Activated T-helper 1 cell treated with anti-CD3 and anti-CD28 coated beads, Interleukin-2, amount 50 U/mL, for 16 hours (primary cell): ENCODE results near the gene IQCH.

ENCODE experiments used
- DNase-seq, 2 donors: peaks; one replicate each; pipeline ENCODE4 v3.0.0-alpha.2; 2020; ENCODE audit warnings: low read depth in 1 of 2, low spot score in 1 of 2

IQCH gene

DNA sequence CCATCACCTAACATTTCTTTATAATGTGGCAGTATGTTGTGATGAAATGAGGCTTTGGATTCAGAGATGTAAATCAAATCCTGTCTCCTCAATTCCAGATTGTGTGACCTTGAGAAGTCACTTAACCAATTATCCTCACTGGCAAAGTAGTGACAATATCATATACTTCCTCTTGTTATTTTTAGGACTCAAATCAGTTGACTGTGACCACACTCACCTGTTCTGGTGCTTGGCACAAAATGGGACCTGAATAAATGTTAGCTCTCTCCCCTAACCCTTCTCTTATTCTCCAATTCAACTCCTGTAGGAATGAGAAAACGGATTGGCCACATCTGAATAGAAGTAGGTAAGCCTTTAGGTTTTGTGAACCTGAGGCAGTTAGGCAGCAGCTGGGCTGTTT lies 42.1 kb downstream of the IQCH start:
- no peak for DNase-seq

DNA sequence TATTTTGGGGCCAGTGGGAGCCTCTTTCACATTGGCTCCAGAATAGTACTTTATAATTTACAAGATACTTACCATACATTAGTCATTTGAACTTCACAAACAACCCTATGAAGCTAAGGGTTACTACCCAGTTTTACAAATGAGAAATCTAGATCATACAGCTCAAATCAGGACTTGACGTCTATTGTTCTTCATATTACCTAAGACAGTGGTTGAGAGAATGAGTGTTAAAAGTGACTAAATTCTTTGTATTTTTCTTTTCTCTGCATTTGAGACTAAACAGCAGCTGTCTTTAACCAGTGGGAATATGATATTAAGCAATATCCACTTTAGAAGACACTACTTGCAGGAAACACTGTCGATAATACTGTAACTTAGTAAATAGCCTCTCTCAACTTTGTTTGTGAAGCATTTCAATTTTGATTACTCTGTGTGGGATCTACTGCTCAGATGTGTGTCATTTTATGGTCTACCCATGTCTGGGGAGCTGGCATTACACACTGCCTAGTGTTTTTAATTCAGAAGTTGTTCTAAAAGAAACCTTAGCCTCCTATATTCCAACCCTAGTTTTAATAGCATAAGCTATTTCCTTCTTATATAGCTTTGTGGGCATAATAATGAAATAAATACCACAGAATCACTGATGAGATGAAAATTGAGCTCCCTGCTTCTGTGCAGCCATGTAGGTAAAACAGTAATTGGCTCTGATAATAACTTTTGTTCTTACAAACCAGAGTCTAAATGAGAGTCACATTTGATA lies 45.9 kb downstream of the IQCH start:
- no peak for DNase-seq

DNA sequence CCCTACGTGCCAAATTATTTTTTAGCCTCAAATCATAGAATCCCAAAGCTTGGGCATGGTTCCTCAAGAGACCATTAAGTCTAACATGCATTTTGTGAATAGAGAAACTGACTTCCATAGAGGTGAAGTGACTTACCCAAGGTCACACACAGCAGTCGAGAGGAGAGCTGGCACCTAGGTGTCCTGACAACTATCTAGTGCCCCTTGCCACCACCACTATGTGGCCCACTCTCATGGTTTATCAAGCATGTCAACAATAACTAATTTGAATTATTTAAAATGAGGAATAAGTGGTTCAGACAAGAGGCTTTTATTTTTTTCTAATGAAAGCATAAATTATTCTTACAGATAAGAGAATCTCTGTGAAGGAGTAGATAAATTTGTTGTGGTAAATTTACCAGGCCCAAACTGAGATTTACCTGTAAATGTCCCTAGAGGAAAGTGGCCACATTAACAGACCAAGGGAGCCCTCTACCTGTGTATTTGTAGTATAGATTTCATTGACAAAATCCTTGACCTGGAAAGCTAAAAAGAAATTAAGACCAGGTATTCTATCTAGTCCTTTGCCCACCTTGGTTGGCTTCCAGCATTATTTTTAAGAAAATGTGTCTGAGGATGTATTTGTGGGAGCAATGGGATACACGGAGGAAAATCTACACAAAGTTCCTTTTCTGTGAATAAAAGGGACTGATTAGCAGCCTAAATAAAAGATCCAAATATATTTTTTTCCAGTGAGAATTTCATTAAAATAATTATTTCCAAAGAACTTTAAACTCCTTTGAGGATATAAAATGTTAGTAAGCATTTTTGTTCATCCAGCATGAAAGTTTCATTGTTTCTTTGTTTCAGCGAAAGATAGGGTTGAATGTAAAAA lies 49.1 kb downstream of the IQCH start:
- no peak for DNase-seq

DNA sequence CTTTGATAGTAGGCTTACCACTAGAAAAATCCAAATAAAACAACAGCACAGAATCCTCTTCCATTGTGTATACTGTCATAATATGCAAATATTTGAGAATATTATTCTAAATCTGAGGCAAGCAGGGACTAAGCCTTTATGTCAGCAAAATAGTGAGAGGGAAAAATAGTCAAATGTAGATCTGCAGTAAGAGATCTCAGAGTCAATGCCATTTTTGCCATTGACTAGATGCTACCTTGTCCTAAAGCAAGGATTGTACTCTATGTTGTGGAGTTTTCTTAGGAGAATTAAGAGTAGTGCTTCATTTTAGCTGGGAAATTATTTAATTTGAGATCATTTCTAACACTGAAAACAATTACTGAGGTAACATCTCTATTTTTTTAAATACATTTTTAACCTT lies 50.2 kb downstream of the IQCH start:
- no peak for DNase-seq

DNA sequence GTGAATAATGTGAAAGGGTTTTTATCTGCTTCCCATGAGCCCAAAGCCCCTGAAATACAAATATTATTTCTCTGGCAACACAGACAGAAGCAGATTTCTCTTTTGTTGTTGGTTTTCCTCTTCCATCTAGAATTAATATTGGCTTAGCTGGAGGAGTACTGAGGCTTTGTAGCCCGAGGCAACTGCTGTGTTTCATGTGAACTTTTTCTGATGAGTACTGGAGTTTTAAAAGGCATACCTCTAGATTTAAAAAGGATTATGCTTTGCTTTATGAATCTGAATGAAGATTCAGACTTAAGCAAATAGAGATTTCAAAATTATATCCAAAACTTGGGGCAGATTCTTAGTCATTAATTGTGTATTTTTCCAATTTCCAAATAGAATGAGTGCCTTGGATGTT lies 50.9 kb downstream of the IQCH start:
- no peak for DNase-seq

- no peak for DNase-seq
Measured at GRCh38 chr15:67307156-67307555, 52.6 kb downstream of the IQCH start.

GRCh38 chr15:67307889-67308597 lies 53.5 kb downstream of the IQCH start:
- no peak for DNase-seq

GRCh38 chr15:67311731-67312130 lies 57.1 kb downstream of the IQCH start:
- DNase-seq = no peak

DNA sequence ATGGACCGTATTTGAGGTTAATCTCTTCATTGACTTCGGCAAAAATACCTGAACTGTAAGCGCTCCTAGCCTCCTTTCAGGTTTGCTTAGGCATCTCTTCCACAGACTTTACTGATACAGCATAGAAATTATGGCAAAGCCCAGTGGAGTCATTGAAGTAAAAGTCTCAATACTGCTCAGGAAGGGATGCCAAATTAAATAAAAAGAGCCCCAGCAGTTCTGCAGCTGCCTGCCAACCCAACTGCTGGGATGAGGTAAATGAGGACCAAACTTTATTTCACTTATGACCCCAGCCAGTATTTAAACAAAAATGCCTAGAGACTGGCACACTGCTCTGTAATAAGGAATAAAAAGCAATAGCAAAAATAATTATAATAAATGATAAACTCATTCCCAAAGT lies 65.4 kb downstream of the IQCH start:
- no peak for DNase-seq

- no peak for DNase-seq
Measured at GRCh38 chr15:67321352-67321751, 66.8 kb downstream of the IQCH start.

- no peak for DNase-seq
Measured at GRCh38 chr15:67322481-67322880, 67.9 kb downstream of the IQCH start.

DNA sequence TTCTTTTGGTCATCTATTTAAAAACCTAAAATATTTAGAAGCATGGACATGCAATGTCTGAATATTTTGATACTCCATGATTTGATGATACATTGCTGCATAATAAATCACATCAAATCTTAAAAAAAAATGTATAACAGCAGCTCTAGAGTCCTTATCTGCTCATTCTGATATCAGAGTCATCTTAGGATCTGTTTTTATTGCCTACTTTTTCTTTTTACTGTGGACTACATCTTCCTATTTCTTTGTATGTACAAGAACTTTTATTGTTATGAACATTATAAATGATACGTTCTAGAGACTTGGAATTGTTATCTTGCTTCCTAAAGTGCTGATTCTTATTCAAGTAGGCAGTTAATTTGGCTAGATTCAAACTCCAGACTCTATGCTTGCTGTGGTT lies 72.7 kb downstream of the IQCH start:
- DNase-seq = no peak

- DNase-seq = no peak
Measured at GRCh38 chr15:67327737-67328136, 73.2 kb downstream of the IQCH start.

DNA sequence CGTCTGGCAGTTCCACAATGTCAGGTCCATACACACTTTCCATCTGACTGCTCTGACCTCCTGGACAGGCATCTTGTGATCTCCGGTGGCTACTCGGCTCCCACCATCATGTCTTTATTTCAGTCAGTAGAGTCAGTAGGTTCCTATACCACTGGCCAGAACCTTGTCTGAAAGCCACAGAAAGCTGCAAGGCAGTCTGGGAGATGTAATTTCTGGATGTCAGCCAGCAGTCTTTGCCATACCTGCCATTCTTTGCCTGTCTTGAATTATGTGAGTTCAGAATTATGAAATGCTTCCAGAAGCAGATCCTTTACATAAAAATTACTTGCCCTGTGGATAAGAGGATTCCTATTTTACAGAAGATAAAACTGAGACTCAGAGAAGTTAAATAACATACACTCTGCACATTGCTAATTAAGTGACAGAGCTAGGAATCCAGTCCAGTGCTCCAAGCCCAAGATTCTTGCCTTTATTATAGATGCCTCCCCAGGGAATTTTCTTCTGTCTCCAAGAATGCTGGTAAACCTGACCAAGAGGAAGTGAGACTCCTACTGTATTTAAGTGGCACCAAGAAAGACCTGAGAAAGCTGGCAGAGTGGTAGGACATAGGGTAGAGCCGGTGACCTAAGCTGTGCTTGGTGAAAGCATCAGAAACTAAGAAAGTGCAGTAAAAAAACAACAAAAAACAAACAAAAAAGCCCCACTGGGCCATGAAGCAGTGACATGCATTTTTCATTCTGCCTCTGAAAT lies 75.6 kb downstream of the IQCH start:
- DNase-seq = no peak

GRCh38 chr15:67331676-67332075 lies 77.1 kb downstream of the IQCH start:
- DNase-seq = no peak

GRCh38 chr15:67335026-67335425 lies 80.4 kb downstream of the IQCH start:
- DNase-seq = no peak

DNA sequence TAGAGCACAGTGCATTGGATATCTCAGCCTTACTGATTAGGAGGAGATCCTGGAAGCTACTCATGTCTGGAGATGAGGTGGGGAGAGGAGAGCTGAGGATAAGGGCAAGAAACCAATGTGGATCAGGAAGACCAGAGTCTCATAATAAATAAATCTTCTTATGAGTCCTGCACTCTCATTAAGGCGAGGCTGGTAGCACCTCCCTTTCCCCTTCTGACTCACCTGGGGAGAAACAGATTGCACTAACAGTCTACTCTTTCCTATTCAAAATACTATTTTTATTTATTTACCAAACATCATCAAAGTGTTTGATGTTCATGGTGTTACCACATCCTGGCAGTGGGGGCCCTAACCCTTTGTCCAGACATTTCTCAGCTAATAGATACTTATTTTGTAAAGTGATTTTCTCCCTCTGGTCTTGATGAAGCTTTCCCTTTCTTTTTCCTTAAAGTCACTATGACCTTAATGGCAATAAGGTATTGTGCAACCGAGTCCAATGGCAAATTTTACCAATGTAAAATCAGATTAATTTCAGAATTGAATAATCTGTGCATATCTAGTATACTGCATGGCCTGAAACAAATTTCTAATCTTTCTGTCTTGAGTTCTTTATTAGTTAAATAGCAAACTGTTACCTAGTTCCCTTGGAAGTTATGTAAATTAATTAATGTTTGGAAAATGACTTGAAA lies 81.1 kb downstream of the IQCH start:
- DNase-seq = no peak

GRCh38 chr15:67340630-67341029 lies 86.0 kb downstream of the IQCH start:
- DNase-seq = no peak

DNA sequence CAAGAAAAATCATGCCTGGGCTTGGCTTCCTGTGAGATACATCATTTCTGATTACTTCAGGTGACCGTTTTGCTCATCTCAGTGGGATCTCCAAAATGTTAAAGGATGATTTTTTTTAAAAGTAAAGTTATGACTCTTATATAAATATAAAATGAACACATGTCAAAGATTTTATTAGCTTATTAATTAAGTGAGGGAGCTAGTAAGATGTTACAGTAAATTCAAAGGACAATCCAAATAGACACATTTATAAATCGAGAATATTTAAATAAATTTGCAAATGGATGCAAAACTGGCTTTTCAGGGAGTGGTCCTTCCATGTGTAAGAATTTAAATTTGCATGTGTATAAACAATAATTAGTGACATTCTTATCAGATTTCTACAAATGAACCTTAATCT lies 87.0 kb downstream of the IQCH start:
- no peak for DNase-seq

GRCh38 chr15:67343206-67343605 lies 88.6 kb downstream of the IQCH start:
- DNase-seq = no peak

DNA sequence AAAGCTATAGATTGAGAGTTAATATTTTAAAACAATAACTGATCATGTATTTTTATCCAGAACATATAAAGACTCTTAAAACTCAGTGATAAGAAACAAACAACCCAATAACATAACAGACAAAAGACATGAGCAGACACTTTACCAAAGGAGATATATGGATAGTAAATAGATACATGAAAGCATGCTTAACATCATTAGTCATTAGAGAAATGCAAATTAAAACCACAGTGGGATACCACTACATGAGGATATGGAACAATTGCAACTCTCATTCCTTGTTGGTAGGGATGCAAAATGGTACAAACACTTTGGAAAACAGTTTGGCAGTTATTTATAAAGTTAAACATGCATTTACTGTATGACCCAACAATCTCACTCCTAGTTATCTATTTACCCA lies 95.0 kb downstream of the IQCH start:
- DNase-seq = no peak
